Activated B cell treated with CpG ODN at 0.5 μM for 24 hours (primary cell): ENCODE results near the gene SEC11A. TPM values are rescaled to one million over a fixed set of nuclear protein-coding genes. Genes with fewer than 3 reads are reported as not detected.

ENCODE experiments used
- ATAC-seq: fragments of 200-7000 bp; cut with Tn5 transposase; one replicate; pipeline ENCODE4 v1.10.0; 2021; ENCODE audit warnings: low read depth, mild to moderate bottlenecking, moderate library complexity
- CTCF ChIA-PET: fragments of 350-600 bp; sonication (Branson Sonifier 250); formaldehyde crosslinking; loops from one replicate; lab custom pipeline; 2021; ENCODE audit warnings: antibody characterized with exemption; lab: Charles Lee
- POLR2A ChIA-PET: fragments of 350-600 bp; sonication (Branson Sonifier 250); formaldehyde crosslinking; loops from one replicate; lab custom pipeline; 2021; ENCODE audit warnings: antibody characterized with exemption; lab: Charles Lee
- DNase-seq: peaks from one replicate; pipeline ENCODE4 v3.0.0; 2022
- H3K27ac Mint-ChIP-seq: one replicate; pipeline ENCODE4 v1.8.0; 2020; ENCODE audit warnings: mixed read lengths
- H3K27me3 Mint-ChIP-seq: one replicate; pipeline ENCODE4 v1.8.0; 2021; ENCODE audit warnings: mixed read lengths
- H3K36me3 Mint-ChIP-seq: one replicate; pipeline ENCODE4 v1.8.0; 2021; ENCODE audit warnings: low read depth, mixed read lengths
- H3K4me1 Mint-ChIP-seq: one replicate; pipeline ENCODE4 v1.8.0; 2021; ENCODE audit warnings: mixed read lengths
- H3K4me3 Mint-ChIP-seq: one replicate; pipeline ENCODE4 v1.8.0; 2020; ENCODE audit warnings: mild to moderate bottlenecking, mixed read lengths
- H3K9me3 Mint-ChIP-seq: one replicate; pipeline ENCODE4 v1.8.0; 2020; ENCODE audit warnings: mixed read lengths
- CTCF ChIP-seq: fragments of 200-600 bp; IDR thresholded peaks from one replicate; pipeline ENCODE4 v1.8.0; 2022; ENCODE audit warnings: antibody characterized with exemption, mild to moderate bottlenecking
- intact Hi-C: fragments of 100-400 bp; cut with micrococcal nuclease; formaldehyde crosslinking; loops from one replicate; pipeline ENCODE4 v1.15.1; 2024
- total RNA-seq: library from RNA; stranded (reverse); gene quantifications from 2 replicates; pipeline ENCODE4 v1.2.3, GENCODE V29; 2022

The SEC11A gene
- total RNA-seq, 1 donor from 2014 or later = 68.9 TPM

- Mint-ChIP-seq H3K4me3 (peak overlapping the region; percentile 93), H3K27ac (peak overlapping the region; percentile 92), H3K9me3 (no peaks in the 10 kb centered on the region), H3K4me1 (peaks cover 45% of the 10 kb centered on the region), H3K27me3 (no peaks in the 10 kb centered on the region), H3K36me3 (peaks cover 17% of the 10 kb centered on the region)
- DNase-seq = no peak
- ChIA-PET POLR2A (interaction anchor here (0.8 to 6.6 kb wide), 20 partner anchors 9 to 975 kb away, joined by 3 to 139 read pairs (median 8); partner anchors contain the start of genes NMB, PDE8A, WDR73 and ZNF592), CTCF (interaction anchor here (1.0 to 4.5 kb wide), 4 partner anchors 19 to 128 kb away, joined by 3 to 17 read pairs (median 8); partner anchors contain the start of gene ZNF592)
- intact Hi-C loops = loop anchor here (1.0 kb wide), 8 partner anchors 10 to 265 kb away; partner anchors contain the start of genes NMB, WDR73 and ZNF592
- ATAC-seq = no peak
- TF ChIP-seq CTCF = no peak
Measured at GRCh38 chr15:84715441-84716035, 401 bp downstream of the SEC11A start.

- POLR2A ChIA-PET = interaction anchor here (0.7 to 6.6 kb wide), 6 partner anchors 11 to 116 kb away, joined by 3 to 139 read pairs (median 50); partner anchors contain the start of genes NMB, WDR73 and ZNF592
Measured at GRCh38 chr15:84714821-84715220, 1.1 kb downstream of the SEC11A start.

GRCh38 chr15:84714372-84714771 lies 1.6 kb downstream of the SEC11A start:
- Mint-ChIP-seq H3K9me3 (no peaks in the 10 kb centered on the region), H3K27ac (no peak overlapping the region), H3K4me3 (peak overlapping the region; percentile 93), H3K27me3 (no peaks in the 10 kb centered on the region), H3K36me3 (peaks cover 21% of the 10 kb centered on the region), H3K4me1 (peaks cover 43% of the 10 kb centered on the region)
- ChIA-PET POLR2A (interaction anchor here (0.7 to 6.6 kb wide), 3 partner anchors 19 to 38 kb away, joined by 3 to 139 read pairs (median 127); partner anchors contain the start of gene ZNF592), CTCF (interaction anchor here (4.5 kb wide), 1 partner anchor 20 kb away, joined by 17 read pairs; no protein-coding TSS in a partner anchor)
- intact Hi-C loops = no loop called here
- no peak for ATAC-seq
- no peak for DNase-seq
- TF ChIP-seq CTCF = no peak

More at GRCh38 chr15:84714821-84715220, 1.1 kb downstream of the SEC11A start:
- peaks cover 21% of the 10 kb centered on the region for H3K36me3 Mint-ChIP-seq
- CTCF ChIA-PET = interaction anchor here (4.5 kb wide), 1 partner anchor 20 kb away, joined by 17 read pairs; no protein-coding TSS in a partner anchor
- ATAC-seq = no peak
- peak overlapping the region; percentile 93 for H3K4me3 Mint-ChIP-seq
- TF ChIP-seq CTCF = no peak
- peaks cover 43% of the 10 kb centered on the region for H3K4me1 Mint-ChIP-seq
- no peaks in the 10 kb centered on the region for H3K27me3 Mint-ChIP-seq
- H3K9me3 Mint-ChIP-seq = no peaks in the 10 kb centered on the region
- DNase-seq = no peak
- intact Hi-C loops = no loop called here
- H3K27ac Mint-ChIP-seq = peak overlapping the region; percentile 46

- H3K4me1 Mint-ChIP-seq = peaks cover 61% of the 10 kb centered on the region
- TF ChIP-seq CTCF = no peak
- intact Hi-C loops = loop anchor here (2.0 kb wide), 1 partner anchor 17 kb away; no protein-coding TSS in a partner anchor
- peaks cover 28% of the 10 kb centered on the region for H3K36me3 Mint-ChIP-seq
- ChIA-PET CTCF (no interaction called here), POLR2A (interaction anchor here (0.8 to 1.4 kb wide), 2 partner anchors 12 to 45 kb away, joined by 3 to 5 read pairs; partner anchors contain the start of gene SEC11A)
- ATAC-seq (no peak), DNase-seq (no peak)
- no peaks in the 10 kb centered on the region for H3K27me3 Mint-ChIP-seq
- no peaks in the 10 kb centered on the region for H3K9me3 Mint-ChIP-seq
- H3K4me3 Mint-ChIP-seq = no peak overlapping the region
- peak overlapping the region; percentile 6 for H3K27ac Mint-ChIP-seq
Measured at GRCh38 chr15:84703808-84704207, 12.1 kb downstream of the SEC11A start.

GRCh38 chr15:84702961-84703482 lies 12.9 kb downstream of the SEC11A start:
- Mint-ChIP-seq H3K4me3 (no peak overlapping the region), H3K27ac (no peak overlapping the region), H3K9me3 (no peaks in the 10 kb centered on the region), H3K27me3 (no peaks in the 10 kb centered on the region), H3K36me3 (peaks cover 24% of the 10 kb centered on the region), H3K4me1 (peaks cover 62% of the 10 kb centered on the region)
- intact Hi-C loops = loop anchor here (1.0 to 2.0 kb wide), 2 partner anchors 11 to 16 kb away; no protein-coding TSS in a partner anchor
- no peak for TF ChIP-seq CTCF
- CTCF ChIA-PET = no interaction called here
- ATAC-seq (no peak), DNase-seq (no peak)
- POLR2A ChIA-PET = interaction anchor here (0.6 to 1.4 kb wide), 2 partner anchors 26 to 46 kb away, joined by 3 to 5 read pairs; no protein-coding TSS in a partner anchor
